Medulla oblongata (tissue), 1 donor: ENCODE measurements around the gene DENND6B.
"Not testable (repeated sequence)": the region's sequence is repeated elsewhere in the genome, so short reads cannot be mapped to it uniquely, and the experiment has no call there.

ENCODE experiments used
- DNase-seq: peaks from one replicate; pipeline ENCODE4 v3.0.0-alpha.2; 2015; ENCODE audit errors: extremely low spot score

DENND6B gene

DNA sequence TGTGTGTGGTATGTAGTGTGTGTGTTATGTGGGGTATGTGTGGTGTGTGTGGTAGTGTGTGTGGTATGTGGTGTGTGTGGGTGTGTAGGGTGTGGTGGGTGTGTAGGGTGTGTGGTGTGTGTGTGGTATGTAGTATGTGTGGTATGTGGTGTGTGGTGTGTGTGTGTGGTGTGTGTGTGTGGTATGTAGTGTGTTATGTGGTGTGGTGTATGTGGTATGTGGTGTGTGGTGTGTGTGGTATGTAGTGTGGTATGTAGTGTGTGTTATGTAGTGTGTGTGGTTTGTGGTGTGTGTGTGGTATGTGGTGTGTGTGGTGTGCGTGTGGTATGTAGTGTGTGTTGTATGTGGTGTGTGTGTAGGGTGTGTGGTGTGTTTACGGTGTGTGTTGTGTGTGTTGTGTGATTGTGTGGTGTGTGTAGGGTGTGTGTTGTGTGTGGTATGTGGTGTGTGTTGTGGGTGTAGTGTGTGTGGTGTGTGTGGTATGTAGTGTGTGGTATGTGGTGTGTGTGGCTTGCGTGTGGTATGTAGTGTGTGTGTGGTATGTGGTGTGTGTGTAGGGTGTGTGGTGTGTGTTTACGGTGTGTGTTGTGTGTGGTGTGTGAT is 12.1 kb upstream of the DENND6B start:
- no peak for DNase-seq

- no peak for DNase-seq
Measured at GRCh38 chr22:50338042-50338573, 11.3 kb upstream of the DENND6B start.

DNA sequence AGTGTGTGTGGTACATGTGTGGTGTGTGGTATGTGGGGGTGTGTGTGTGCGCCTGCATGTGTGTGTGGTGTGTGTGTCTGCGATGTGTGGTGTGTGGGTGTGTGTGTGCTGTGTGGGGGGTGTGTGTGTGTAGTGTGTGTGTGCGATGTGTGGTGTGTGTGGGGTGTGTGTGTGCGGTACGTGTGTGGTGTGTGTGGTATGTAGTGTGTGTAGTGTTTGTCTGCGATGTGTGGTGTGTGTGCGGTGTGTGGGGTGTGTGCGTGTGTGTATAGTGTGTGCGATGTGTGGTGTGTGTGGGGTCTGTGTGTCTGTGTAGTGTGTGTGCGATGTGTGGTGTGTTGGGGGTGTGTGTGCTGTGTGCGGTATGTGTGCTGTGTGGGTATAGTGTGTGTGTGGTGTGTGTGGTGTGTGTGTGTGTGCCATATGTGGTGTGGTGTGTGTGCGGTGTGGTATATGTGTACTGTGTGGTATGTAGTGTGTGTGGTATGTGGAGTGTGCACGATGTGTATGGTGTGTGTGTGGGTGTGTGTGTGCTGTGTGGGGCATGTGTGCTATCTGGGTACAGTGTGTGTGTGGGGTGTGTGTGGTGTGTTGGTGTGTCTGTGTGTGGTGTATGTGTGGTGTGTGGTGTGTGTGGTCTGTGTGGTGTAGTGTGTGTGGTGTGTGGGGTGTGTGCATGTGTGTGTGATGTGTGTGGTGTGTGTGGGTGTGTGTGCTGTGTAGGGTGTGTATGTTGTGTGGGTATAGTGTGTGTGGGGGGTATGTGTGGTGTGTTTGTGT is 10.6 kb upstream of the DENND6B start:
- no peak for DNase-seq

- not testable (repeated sequence) for DNase-seq
Measured at GRCh38 chr22:50334433-50334832, 7.6 kb upstream of the DENND6B start.

- DNase-seq = no peak
Measured at GRCh38 chr22:50329236-50329635, 2.4 kb upstream of the DENND6B start.

- no peak for DNase-seq
Measured at GRCh38 chr22:50327711-50328019, 853 bp upstream of the DENND6B start.

DNA sequence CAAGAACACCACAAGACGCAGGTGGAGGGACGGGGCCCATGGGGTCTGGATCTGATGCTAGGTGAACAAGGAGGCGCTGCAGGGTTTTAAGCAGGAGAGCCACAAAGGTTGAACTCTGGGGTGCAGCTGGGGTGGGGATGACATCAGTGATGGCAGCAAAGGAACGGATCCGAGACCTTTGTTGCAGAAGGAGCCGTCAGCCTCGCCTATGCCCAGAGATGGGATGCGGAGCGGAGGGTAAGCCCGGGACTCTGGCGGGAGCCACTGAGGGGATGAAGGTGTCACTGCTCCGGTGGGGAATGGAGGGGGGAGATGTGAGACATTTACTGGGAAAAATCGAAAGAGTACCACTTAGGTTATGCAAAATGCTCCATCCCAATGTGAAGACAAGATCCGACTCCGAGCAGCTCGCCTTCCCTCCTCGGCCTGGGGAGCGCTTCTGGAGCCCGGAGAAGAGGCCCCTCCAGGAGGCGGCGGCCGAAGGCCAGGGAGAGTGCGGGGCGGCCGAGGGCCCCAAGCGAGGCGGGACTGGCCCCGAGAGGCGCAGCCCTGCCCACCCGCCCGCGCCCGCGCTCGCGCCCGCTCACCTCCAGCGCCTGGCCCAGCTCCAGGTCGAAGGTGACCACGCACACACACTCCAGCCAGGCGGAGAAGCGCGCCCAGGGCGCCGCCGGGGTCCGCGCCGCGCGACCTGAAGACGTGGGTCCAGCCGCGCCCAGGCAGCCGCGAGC is 422 bp downstream of the DENND6B start:
- no peak for DNase-seq

DNA sequence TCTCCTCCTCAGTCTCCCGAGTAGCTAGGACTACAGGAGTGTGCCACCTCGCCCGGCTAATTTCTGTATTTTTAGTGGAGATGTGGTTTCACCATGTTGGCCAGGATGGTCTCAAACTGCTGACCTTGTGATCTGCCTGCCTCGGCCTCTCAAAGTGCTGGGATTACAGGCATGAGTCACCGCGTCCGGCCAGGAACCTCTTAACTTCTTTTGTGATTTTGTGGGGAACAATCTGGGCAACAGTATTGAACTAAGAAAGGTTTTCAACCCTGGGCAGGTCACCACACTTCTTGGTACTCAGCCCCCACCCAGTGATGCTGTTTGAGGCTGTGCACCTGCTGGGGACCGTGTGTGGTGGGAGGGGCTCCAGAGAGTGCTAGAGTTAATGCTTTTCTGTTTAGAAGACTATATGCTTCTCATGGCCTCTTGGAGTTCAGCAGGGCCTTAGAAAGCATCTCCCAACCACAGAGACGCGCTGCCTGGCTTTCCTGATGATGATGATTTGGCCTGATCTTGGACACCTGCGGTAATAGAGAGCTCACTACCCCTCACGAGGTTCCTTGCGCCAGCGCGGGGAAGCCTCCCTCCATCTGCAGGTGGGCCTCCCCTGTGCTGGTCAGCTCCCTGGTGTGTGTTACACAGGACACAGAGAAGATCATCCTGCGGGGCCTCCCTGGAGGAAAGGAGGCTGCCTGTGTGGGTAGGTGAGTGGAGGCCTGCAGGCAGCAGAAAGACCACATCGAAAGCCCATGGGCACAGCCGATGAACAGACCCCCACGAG is 1.2 kb downstream of the DENND6B start:
- DNase-seq = no peak

GRCh38 chr22:50323900-50324299 is 2.9 kb downstream of the DENND6B start:
- no peak for DNase-seq

DNA sequence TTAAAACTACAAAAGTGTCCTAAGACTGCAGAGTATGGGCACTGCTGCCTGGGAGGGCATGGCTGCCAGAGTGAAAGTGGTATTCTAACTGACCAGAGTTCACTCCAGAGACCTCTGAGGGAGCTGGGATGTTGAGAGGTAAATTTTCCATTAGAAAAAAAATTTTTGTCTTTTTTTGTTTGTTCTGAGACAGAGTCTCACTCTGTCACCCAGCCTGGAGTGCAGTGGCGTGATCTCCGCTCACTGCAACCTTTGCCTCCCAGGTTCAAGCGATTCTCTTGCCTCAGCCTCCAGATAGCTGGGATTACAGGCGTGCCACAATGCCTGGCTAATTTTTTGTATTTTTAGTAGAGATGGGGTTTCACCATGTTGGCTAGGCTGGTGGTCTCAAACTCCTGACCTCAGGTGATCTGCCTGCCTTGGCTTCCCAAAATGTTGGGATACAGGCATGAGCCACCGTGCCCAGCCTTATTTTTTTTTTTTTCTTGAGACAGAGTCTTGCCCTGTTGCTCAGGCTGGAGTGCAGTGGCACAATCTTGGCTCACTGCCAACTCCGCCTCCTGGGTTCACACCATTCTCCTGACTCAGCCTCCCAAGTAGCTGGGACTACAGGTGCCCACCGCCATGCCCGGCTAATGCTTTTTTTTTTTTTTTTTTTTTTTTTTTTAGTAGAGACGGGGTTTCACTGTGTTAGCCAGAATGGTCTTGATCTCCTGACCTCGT is 4.3 kb downstream of the DENND6B start:
- DNase-seq = not testable (repeated sequence)

- no peak for DNase-seq
Measured at GRCh38 chr22:50320671-50321325, 6.0 kb downstream of the DENND6B start.

DNA sequence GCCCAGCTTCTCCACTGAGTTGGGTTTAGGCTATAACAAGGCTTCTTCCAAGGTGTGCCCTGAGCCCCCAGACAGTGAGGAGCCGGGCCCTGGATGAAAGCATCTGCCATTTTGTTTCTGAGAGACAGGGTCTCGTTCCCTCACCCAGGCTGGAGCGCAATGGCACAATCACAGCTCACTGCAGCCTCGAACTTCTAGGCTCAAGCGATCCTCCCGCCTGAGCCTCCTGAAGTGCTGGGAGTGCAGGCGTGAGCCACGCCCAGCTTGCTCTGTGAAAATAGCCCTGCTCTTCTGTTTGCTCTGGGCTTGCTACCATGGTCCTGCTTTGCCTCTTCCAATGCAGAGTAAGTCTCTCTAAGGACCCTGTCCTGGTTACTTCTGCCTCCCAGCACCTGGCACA is 6.7 kb downstream of the DENND6B start:
- no peak for DNase-seq

DNA sequence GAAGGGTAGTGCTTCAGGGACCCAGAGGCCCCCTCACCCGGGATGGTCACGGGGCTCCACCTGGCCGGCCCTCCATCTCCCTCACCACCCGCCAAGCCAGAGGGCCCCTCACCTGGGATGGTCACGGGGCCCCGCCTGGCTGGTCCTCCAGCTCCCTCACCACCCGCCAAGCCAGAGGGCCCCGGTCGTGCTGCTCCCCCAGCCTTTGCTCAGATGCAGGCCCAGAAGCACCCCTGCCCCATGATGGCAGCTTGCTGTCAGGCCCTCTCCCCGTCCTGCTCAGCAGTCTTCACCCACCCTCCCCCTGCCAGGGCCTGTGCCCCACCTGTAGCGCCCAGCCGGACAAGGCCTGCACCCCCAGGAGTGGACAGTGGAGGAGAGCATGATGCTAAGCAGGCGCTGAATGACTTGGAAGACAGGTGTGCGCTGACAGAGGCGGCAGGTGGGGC is 7.3 kb downstream of the DENND6B start:
- DNase-seq = no peak

- DNase-seq = no peak
Measured at GRCh38 chr22:50318698-50319411, 8.0 kb downstream of the DENND6B start.

GRCh38 chr22:50318356-50318697 is 8.5 kb downstream of the DENND6B start:
- no peak for DNase-seq

GRCh38 chr22:50317674-50318073 is 9.1 kb downstream of the DENND6B start:
- no peak for DNase-seq

DNA sequence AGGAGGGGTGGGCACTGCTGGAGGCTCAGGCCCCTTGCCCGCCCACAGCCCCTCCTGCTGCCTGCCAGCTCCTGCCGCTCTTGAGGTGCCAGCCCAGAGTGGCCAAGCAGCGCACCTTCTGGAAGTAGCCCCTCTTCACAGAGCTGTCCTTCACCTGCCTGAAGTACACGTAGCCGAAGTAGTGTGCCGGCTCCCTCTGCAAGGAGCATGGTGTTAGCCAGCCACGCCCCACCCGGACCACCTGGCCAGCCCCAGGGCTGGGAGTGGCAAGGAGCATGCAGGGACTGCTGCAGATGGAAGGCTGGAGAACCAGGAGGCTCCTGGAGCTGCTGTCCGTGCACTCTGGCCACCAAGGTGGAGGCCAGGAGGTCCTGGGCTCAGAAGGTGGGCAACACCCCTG is 9.6 kb downstream of the DENND6B start:
- no peak for DNase-seq

DNA sequence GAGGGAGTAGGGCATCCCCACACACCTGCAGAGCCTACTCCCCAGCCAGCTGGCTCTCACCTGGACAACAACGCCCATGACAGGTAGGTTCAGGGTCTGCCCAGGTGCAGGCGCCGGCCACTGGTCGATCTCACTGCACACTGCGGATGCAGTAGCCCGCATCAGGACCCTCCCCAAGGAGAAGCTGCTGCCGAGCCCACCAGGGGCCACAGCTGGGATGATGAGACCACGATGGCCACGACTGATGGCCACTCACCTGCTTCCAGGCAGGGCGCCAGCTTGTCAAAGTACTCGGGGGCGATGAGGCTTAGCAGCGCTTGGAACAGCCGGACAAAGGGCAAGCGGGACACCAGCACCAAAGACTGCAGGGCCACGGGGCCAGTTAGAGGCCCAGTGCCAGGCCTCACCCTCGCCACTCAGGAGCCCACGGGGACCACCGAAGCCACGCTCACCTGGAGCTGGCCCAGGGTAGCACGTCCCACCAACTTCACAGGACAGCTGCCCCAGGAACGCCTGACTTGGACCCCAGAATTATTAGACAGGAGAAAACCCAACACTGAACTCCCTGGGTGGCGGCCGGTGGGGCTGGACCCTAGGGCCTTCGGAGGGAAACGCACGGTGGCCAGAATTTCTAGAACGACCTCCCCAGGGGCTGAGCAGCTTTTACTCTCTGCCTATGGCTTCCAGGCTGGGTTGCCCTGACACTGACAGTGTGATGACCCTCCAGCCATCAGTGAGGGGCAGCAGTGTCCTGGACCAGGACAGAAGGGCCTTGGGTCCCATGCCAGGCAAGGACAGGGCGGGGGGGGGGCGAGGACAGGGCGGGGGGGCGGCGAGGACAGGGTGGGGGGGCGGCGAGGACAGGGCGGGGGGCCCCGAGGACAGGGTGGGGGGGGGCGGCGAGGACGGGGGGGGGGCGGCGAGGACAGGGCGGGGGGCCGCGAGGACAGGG is 10.4 kb downstream of the DENND6B start:
- no peak for DNase-seq
